ENCODE measurements around the gene RTL10. TPM values are rescaled to one million over a fixed set of nuclear protein-coding genes. Genes with fewer than 3 reads are reported as not detected.

Gene RTL10
- total RNA-seq, 1 donor from 2014 or later = 21.4 TPM

DNA sequence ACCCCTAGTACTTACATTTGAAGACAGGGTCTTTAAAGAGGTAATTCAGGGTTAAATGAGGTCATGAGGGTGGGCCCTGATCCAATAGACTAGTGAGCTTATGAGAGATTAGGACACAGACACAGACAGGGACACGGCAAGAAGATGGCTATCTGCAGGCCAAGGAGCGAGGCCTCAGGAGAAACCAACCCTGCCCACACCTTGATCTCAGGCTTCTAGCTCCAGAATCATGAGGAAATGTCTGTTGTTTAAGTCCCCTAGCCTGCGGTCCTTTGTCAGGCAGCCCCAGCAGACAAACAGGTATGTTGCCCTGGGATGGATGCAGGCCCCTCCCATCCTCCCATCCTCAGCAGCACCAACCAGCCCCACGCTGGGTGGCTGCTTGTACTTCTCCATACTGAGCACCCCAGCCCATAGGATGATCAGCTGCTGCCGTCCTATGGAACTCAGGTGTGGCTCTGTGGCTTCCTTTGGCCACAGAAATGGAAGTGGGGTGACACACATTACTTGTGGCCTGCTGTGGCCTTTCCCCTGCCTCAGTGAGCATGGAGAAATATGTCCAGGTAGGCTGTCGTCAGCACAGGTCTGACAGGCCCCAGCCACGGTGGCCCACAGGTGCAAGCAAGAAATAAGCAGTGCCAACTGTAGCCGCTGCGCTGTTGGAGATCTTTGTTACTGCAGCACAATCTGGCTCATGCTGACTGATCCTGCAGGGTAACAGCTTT lies 7.9 kb downstream of the RTL10 start:
- TF ChIP-seq POLR2AphosphoS5 (IDR thresholded peaks at IDR 0.05; ENCODE audit: insufficient read depth in 1 of 2, low read depth in 1 of 2) (no peak), POLR2A (IDR thresholded peaks at IDR 0.05) (no peak), CTCF (IDR thresholded peaks at IDR 0.05) (no peak)
- DNase-seq (ENCODE audit: extremely low spot score in 2 of 2) = no peak
- H3K27ac ChIP-seq = no peak overlapping the region
- no peak overlapping the region for H3K4me3 ChIP-seq
- peaks cover 0 to 11% of the 10 kb centered on the region in 2 donors for H3K36me3 ChIP-seq
- intact Hi-C loops (cut with DNase I) = no loop called here
- peaks cover 76% of the 10 kb centered on the region for H3K4me1 ChIP-seq
- H3K27me3 ChIP-seq = no peaks in the 10 kb centered on the region
- H3K9me3 ChIP-seq = no peaks in the 10 kb centered on the region

- Histone ChIP-seq H3K4me3 (no peak overlapping the region), H3K27me3 (no peaks in the 10 kb centered on the region), H3K27ac (no peak overlapping the region), H3K36me3 (no peaks in the 10 kb centered on the region), H3K4me1 (peaks cover 62% of the 10 kb centered on the region), H3K9me3 (no peaks in the 10 kb centered on the region)
- TF ChIP-seq POLR2A (IDR thresholded peaks at IDR 0.05) (no peak), POLR2AphosphoS5 (IDR thresholded peaks at IDR 0.05; ENCODE audit: insufficient read depth in 1 of 2, low read depth in 1 of 2) (no peak), CTCF (IDR thresholded peaks at IDR 0.05) (no peak)
- DNase-seq (ENCODE audit: extremely low spot score in 2 of 2) = no peak
- intact Hi-C loops (cut with DNase I) = no loop called here
Observed at GRCh38 chr22:19845054-19845722, 9.5 kb downstream of the RTL10 start.

DNA sequence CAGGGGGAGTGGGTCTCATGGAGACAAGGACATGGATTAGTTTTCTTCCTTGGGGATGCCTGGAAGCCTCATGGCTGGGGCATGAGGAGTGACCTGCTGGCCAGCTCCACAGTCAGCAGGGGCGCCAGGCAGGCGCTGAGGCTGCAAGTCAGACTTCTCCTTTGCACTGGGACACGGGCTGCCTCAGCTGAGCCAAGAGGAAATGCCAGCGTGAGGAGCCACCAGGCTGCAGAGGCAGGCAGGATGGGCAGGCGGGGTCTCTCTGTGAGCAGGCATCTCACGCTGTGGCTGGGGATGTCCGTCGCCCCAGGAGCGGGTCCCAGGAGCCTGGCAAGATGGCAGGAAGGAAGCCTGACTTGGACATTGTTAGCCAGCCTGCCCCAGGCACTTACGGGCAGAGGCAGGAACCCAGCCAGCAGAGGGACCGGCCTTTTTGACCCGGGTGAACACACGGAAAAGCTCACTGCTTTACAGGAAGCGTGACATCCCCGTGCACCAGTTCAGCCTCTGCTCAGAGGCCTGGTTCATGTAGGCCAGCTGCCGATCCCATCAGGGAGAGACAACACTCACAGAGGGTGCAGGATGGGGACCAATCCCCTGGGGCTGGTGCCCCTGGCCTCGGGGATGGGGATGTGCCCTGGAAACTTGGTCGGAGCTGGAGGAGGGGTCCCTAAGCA lies 10.2 kb downstream of the RTL10 start:
- Histone ChIP-seq H3K4me1 (peaks cover 56% of the 10 kb centered on the region), H3K9me3 (no peaks in the 10 kb centered on the region), H3K4me3 (no peak overlapping the region), H3K27ac (peak overlapping the region; percentile 20), H3K36me3 (no peaks in the 10 kb centered on the region), H3K27me3 (no peaks in the 10 kb centered on the region)
- TF ChIP-seq POLR2A (IDR thresholded peaks at IDR 0.05) (no peak), POLR2AphosphoS5 (IDR thresholded peaks at IDR 0.05; ENCODE audit: insufficient read depth in 1 of 2, low read depth in 1 of 2) (peak; percentile 43 to 46)
- intact Hi-C loops (cut with DNase I) = no loop called here
- DNase-seq (ENCODE audit: extremely low spot score in 2 of 2) = no peak

DNA sequence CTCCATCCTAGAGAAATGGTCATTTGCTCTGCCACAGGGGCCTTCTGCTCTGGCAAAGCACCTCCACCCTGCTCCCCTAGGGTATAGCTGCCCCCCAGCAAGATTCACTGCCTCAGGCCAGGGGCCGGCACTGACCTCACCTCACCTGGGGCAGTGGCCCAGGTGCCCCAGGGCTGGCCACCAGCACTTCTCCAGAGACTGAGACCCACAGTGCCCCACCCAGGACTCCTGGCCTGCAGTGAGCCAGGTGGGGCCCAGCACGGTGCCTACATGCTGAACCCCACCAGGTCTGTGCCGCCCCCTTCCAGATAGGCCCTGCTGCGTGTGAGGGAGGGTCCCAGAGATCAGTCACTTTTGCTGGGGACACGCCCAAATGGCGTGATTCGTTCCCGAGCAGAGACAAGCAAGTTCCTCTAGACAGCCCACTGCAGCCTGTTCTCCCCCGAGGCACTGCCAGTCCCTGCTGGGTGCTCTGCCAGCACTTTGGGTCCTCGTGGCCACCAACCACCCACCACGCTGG lies 10.8 kb downstream of the RTL10 start:
- no peaks in the 10 kb centered on the region for H3K36me3 ChIP-seq
- intact Hi-C loops (cut with DNase I) = no loop called here
- no peak overlapping the region for H3K4me3 ChIP-seq
- peaks cover 50% of the 10 kb centered on the region for H3K4me1 ChIP-seq
- no peaks in the 10 kb centered on the region for H3K27me3 ChIP-seq
- no peaks in the 10 kb centered on the region for H3K9me3 ChIP-seq
- TF ChIP-seq POLR2AphosphoS5 (IDR thresholded peaks at IDR 0.05; ENCODE audit: insufficient read depth in 1 of 2, low read depth in 1 of 2) (no peak), CTCF (IDR thresholded peaks at IDR 0.05) (no peak), POLR2A (IDR thresholded peaks at IDR 0.05) (no peak)
- no peak for DNase-seq (ENCODE audit: extremely low spot score in 2 of 2)
- peak overlapping the region; percentile 20 for H3K27ac ChIP-seq

DNA sequence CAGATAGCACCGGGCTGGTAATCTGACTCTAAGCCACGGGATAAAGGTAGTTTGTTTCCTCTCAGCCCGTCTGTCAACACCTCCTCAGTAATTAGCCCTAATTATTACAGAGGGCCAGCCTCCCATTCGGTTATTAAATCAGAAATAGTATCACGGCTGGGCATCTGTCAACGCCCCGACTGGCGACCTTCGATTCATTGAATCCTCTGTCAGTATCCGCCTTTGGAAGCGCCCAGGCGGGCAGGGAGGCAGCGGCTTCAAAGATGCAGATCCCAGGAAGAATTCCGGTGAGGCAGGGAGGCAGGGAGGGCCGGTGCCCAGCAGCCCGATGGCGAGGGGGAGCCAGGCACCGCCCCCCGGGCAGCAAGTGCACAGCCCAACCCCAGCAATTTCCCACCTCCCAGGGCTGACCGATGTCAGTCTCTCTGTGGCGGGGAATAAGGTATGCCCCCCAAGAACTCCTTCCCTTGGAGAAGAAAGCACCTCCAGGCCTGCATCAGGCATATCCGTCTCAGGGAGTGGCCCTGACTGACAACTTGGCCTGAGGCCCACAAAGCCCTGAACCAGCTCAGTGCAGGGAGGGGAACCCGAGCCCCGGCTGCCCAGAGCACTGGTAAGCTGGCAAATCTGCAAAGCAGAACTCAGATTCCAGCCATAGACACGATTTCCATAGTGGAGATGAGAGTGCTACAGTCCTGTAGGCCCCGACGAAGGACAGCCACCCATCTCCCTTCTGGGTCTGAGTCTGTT lies 11.4 kb downstream of the RTL10 start:
- intact Hi-C loops (cut with DNase I) = no loop called here
- no peak for DNase-seq (ENCODE audit: extremely low spot score in 2 of 2)
- TF ChIP-seq CTCF (IDR thresholded peaks at IDR 0.05) (no peak), POLR2A (IDR thresholded peaks at IDR 0.05) (no peak), POLR2AphosphoS5 (IDR thresholded peaks at IDR 0.05; ENCODE audit: insufficient read depth in 1 of 2, low read depth in 1 of 2) (no peak)
- H3K4me3 ChIP-seq = no peak overlapping the region
- peak overlapping the region; percentile 20 for H3K27ac ChIP-seq
- no peaks in the 10 kb centered on the region for H3K36me3 ChIP-seq
- peaks cover 44% of the 10 kb centered on the region for H3K4me1 ChIP-seq
- H3K9me3 ChIP-seq = no peaks in the 10 kb centered on the region
- no peaks in the 10 kb centered on the region for H3K27me3 ChIP-seq
